GM21423 (cell line): ENCODE data around the gene CMTM4.
"Not testable (repeated sequence)": the region's sequence is repeated elsewhere in the genome, so short reads cannot be mapped to it uniquely, and the experiment has no call there.

ENCODE experiments used
- ATAC-seq: cut with Tn5 transposase; IDR thresholded peaks from one replicate; pipeline ENCODE4 v1.9.1; 2021; ENCODE audit warnings: mild to moderate bottlenecking, moderate library complexity; ENCODE audit not compliant: unreplicated experiment

Gene CMTM4

GRCh38 chr16:66569827-66570405 is 126.6 kb downstream of the CMTM4 start:
- no peak for ATAC-seq

GRCh38 chr16:66569131-66569530 is 127.4 kb downstream of the CMTM4 start:
- ATAC-seq, result no peak

- ATAC-seq, result no peak
Measured at GRCh38 chr16:66568355-66568754, 128.2 kb downstream of the CMTM4 start.

GRCh38 chr16:66567270-66567669 is 129.3 kb downstream of the CMTM4 start:
- ATAC-seq, result not testable (repeated sequence)

GRCh38 chr16:66566051-66566901 is 130.3 kb downstream of the CMTM4 start, which contains the start of gene CMTM1:
CMTM1 (plus strand) TSS chr16:66566439; CDS start chr16:66566514, 75 bp downstream.
- ATAC-seq, result no peak
